ENCODE results near the gene GALNS. TPM values are rescaled to one million over a fixed set of nuclear protein-coding genes. Genes with fewer than 3 reads are reported as not detected.
"Not testable (repeated sequence)": the region's sequence is repeated elsewhere in the genome, so short reads cannot be mapped to it uniquely, and the experiment has no call there.

The GALNS gene
- total RNA-seq, 1 experiment from 2014 or later = 10.4 TPM

- not testable (repeated sequence) for H3K9me3 ChIP-seq (replicated peaks); H3K4me3 ChIP-seq; H3K36me3 ChIP-seq; H3K27me3 ChIP-seq; DNase-seq; H3K27ac ChIP-seq; H3K4me1 ChIP-seq
Observed at GRCh38 chr16:88894266-88894665, 37.5 kb upstream of the GALNS start.

GRCh38 chr16:88893127-88893968 is 36.6 kb upstream of the GALNS start:
- Histone ChIP-seq H3K27ac (no peak overlapping the region), H3K27me3 (no peaks in the 10 kb centered on the region), H3K36me3 (no peaks in the 10 kb centered on the region), H3K9me3 (replicated peaks) (no peaks in the 10 kb centered on the region), H3K4me1 (no peaks in the 10 kb centered on the region), H3K4me3 (no peak overlapping the region)
- DNase-seq = no peak

GRCh38 chr16:88892065-88892464 is 35.3 kb upstream of the GALNS start:
- DNase-seq = no peak
- Histone ChIP-seq H3K4me1 (no peaks in the 10 kb centered on the region), H3K27me3 (no peaks in the 10 kb centered on the region), H3K9me3 (replicated peaks) (no peaks in the 10 kb centered on the region), H3K4me3 (no peak overlapping the region), H3K27ac (no peak overlapping the region), H3K36me3 (no peaks in the 10 kb centered on the region)

GRCh38 chr16:88891083-88891482 is 34.3 kb upstream of the GALNS start:
- Histone ChIP-seq H3K27ac (no peak overlapping the region), H3K9me3 (replicated peaks) (no peaks in the 10 kb centered on the region), H3K27me3 (no peaks in the 10 kb centered on the region), H3K4me1 (no peaks in the 10 kb centered on the region), H3K36me3 (no peaks in the 10 kb centered on the region), H3K4me3 (no peak overlapping the region)
- DNase-seq = no peak

- not testable (repeated sequence) for H3K27ac ChIP-seq; H3K4me3 ChIP-seq; H3K27me3 ChIP-seq; H3K9me3 ChIP-seq (replicated peaks); H3K4me1 ChIP-seq; DNase-seq; H3K36me3 ChIP-seq
Observed at GRCh38 chr16:88889702-88890352, 33.1 kb upstream of the GALNS start.

- H3K4me1 ChIP-seq = no peaks in the 10 kb centered on the region
- H3K27me3 ChIP-seq = no peaks in the 10 kb centered on the region
- H3K9me3 ChIP-seq (replicated peaks) = no peaks in the 10 kb centered on the region
- no peaks in the 10 kb centered on the region for H3K36me3 ChIP-seq
- no peak for DNase-seq
- no peak overlapping the region for H3K27ac ChIP-seq
- no peak overlapping the region for H3K4me3 ChIP-seq
Observed at GRCh38 chr16:88888461-88889387, 32.0 kb upstream of the GALNS start.

- no peak overlapping the region for H3K27ac ChIP-seq
- H3K9me3 ChIP-seq (replicated peaks) = no peaks in the 10 kb centered on the region
- no peaks in the 10 kb centered on the region for H3K27me3 ChIP-seq
- no peak overlapping the region for H3K4me3 ChIP-seq
- no peak for DNase-seq
- no peaks in the 10 kb centered on the region for H3K36me3 ChIP-seq
- H3K4me1 ChIP-seq = no peaks in the 10 kb centered on the region
Observed at GRCh38 chr16:88888057-88888456, 31.3 kb upstream of the GALNS start.

GRCh38 chr16:88886845-88887521 is 30.2 kb upstream of the GALNS start:
- Histone ChIP-seq H3K9me3 (replicated peaks) (no peaks in the 10 kb centered on the region), H3K36me3 (no peaks in the 10 kb centered on the region), H3K27me3 (no peaks in the 10 kb centered on the region), H3K4me1 (no peaks in the 10 kb centered on the region), H3K4me3 (no peak overlapping the region), H3K27ac (no peak overlapping the region)
- no peak for DNase-seq

GRCh38 chr16:88886420-88886844 is 29.7 kb upstream of the GALNS start:
- Histone ChIP-seq H3K9me3 (replicated peaks) (no peaks in the 10 kb centered on the region), H3K36me3 (no peaks in the 10 kb centered on the region), H3K27me3 (no peaks in the 10 kb centered on the region), H3K4me3 (no peak overlapping the region), H3K27ac (no peak overlapping the region), H3K4me1 (no peaks in the 10 kb centered on the region)
- DNase-seq = no peak

GRCh38 chr16:88885693-88886280 is 29.0 kb upstream of the GALNS start:
- H3K4me3 ChIP-seq = no peak overlapping the region
- H3K27me3 ChIP-seq = no peaks in the 10 kb centered on the region
- no peaks in the 10 kb centered on the region for H3K4me1 ChIP-seq
- H3K9me3 ChIP-seq (replicated peaks) = no peaks in the 10 kb centered on the region
- no peak for DNase-seq
- H3K36me3 ChIP-seq = no peaks in the 10 kb centered on the region
- no peak overlapping the region for H3K27ac ChIP-seq

- Histone ChIP-seq H3K27me3 (no peaks in the 10 kb centered on the region), H3K9me3 (replicated peaks) (no peaks in the 10 kb centered on the region), H3K36me3 (no peaks in the 10 kb centered on the region), H3K27ac (no peak overlapping the region), H3K4me1 (no peaks in the 10 kb centered on the region), H3K4me3 (no peak overlapping the region)
- DNase-seq = no peak
Observed at GRCh38 chr16:88884569-88885271, 28.0 kb upstream of the GALNS start.

GRCh38 chr16:88883946-88884345 is 27.2 kb upstream of the GALNS start:
- no peak overlapping the region for H3K27ac ChIP-seq
- no peaks in the 10 kb centered on the region for H3K27me3 ChIP-seq
- DNase-seq = no peak
- H3K9me3 ChIP-seq (replicated peaks) = no peaks in the 10 kb centered on the region
- no peaks in the 10 kb centered on the region for H3K4me1 ChIP-seq
- no peaks in the 10 kb centered on the region for H3K36me3 ChIP-seq
- H3K4me3 ChIP-seq = no peak overlapping the region

GRCh38 chr16:88883117-88883895 is 26.6 kb upstream of the GALNS start:
- Histone ChIP-seq H3K36me3 (no peaks in the 10 kb centered on the region), H3K4me3 (no peak overlapping the region), H3K27me3 (no peaks in the 10 kb centered on the region), H3K9me3 (replicated peaks) (no peaks in the 10 kb centered on the region), H3K27ac (no peak overlapping the region), H3K4me1 (no peaks in the 10 kb centered on the region)
- DNase-seq = no peak

Measured in SJCRH30 (cell line).